Activated T-helper 9 cell treated with anti-CD3 and anti-CD28 coated beads, Interleukin-2, amount 50 U/mL, for 16 hours (primary cell): ENCODE measurements around the gene C2orf68.
"Not testable (repeated sequence)": the region's sequence is repeated elsewhere in the genome, so short reads cannot be mapped to it uniquely, and the experiment has no call there.

ENCODE experiments used
- DNase-seq: peaks from one replicate; pipeline ENCODE4 v3.0.0-alpha.2; 2020; ENCODE audit warnings: low read depth

Gene C2orf68

GRCh38 chr2:85598594-85599340 is 13.1 kb downstream of the C2orf68 start:
- no peak for DNase-seq

- no peak for DNase-seq
These were observed 14.6 kb downstream of the C2orf68 start for GRCh38 chr2:85597241-85597640.

GRCh38 chr2:85596486-85597143 is 15.3 kb downstream of the C2orf68 start:
- DNase-seq: no peak

- DNase-seq: no peak
These were observed 15.9 kb downstream of the C2orf68 start for GRCh38 chr2:85596026-85596333.

- peak; percentile 82 for DNase-seq
These were observed 16.4 kb downstream of the C2orf68 start, which contains the start of gene RNF181 for GRCh38 chr2:85595301-85596025. Gene RNF181, plus strand, starts transcription at chr2:85595745. Its CDS starts 19 bp downstream, at chr2:85595764.

GRCh38 chr2:85594715-85595300 is 17.1 kb downstream of the C2orf68 start:
- no peak for DNase-seq

- no peak for DNase-seq
These were observed 18.8 kb downstream of the C2orf68 start for GRCh38 chr2:85593023-85593422.

GRCh38 chr2:85592299-85592698 is 19.6 kb downstream of the C2orf68 start:
- DNase-seq: not testable (repeated sequence)

GRCh38 chr2:85591563-85591962 is 20.3 kb downstream of the C2orf68 start:
- no peak for DNase-seq

- DNase-seq: no peak
These were observed 20.9 kb downstream of the C2orf68 start for GRCh38 chr2:85590950-85591349.

- DNase-seq: no peak
These were observed 21.7 kb downstream of the C2orf68 start for GRCh38 chr2:85589982-85590791.

- no peak for DNase-seq
These were observed 22.7 kb downstream of the C2orf68 start for GRCh38 chr2:85589181-85589580.

- no peak for DNase-seq
These were observed 23.2 kb downstream of the C2orf68 start for GRCh38 chr2:85588645-85589044.

GRCh38 chr2:85588236-85588635 is 23.6 kb downstream of the C2orf68 start:
- no peak for DNase-seq

GRCh38 chr2:85585781-85586105 is 26.1 kb downstream of the C2orf68 start:
- no peak for DNase-seq

- DNase-seq: no peak
These were observed 26.7 kb downstream of the C2orf68 start for GRCh38 chr2:85584857-85585780.

GRCh38 chr2:85584354-85584856 is 27.5 kb downstream of the C2orf68 start, which contains the start of gene VAMP5:
Gene VAMP5, plus strand, starts transcription at chr2:85584431. Its CDS starts 60 bp downstream, at chr2:85584491.
- no peak for DNase-seq

GRCh38 chr2:85583667-85584353 is 28.1 kb downstream of the C2orf68 start:
- no peak for DNase-seq

- DNase-seq: no peak
These were observed 29.4 kb downstream of the C2orf68 start for GRCh38 chr2:85582492-85582891.

GRCh38 chr2:85580206-85580605 is 31.7 kb downstream of the C2orf68 start:
- DNase-seq: no peak
